ENCODE data around the gene IL6ST.
A peak's percentile ranks its signal among the peaks of the same experiment; 100 is the strongest.

GRCh38 chr5:55936100-55936693, 58.6 kb downstream of the IL6ST start:
- peak; percentile 97 for TF ChIP-seq CTCF (IDR thresholded peaks at IDR 0.05; ENCODE audit: borderline replicate concordance, extremely low read depth, low read length, poor library complexity, severe bottlenecking)
- TF ChIP-seq EZH2 (IDR thresholded peaks at IDR 0.05; ENCODE audit: borderline replicate concordance, low read depth, low read length, severe bottlenecking), result no peak
